Measurements from ENCODE around the gene CXXC4.

CXXC4 gene

DNA sequence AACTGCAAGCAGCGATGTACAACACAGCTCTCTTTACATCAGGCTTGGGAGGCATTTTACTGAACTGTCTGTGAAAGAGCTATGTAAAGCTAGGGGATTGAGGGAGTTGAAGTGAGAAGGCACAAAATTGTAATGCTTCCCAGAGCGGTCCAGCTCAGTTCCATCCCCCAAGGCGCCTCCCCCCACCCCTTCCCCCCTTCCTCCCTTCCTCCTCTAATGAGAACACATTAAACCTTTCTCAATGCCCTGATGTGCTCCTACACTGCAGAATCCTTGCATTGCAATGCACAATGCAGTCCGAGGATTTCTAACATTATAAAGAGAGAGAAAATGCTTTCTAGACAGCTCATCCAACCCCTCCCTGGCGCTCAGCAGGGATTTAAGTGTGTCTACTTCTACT is 73.9 kb downstream of the CXXC4 start:
- no peak for DNase-seq (ENCODE audit: low read depth, low spot score)

Data from smooth muscle cell of the brain vasculature (primary cell).